Thyroid gland (tissue), 4 donors: Measurements from ENCODE around the gene FSTL4.

Experiments used
- CTCF ChIP-seq, 6 experiments: fragments of 200-600 bp in 3 of 6; fragments of 450-650 bp in 3 of 6; sonication (generic) in 3 of 6; IDR thresholded peaks; one replicate each; pipeline ENCODE4 v1.5.1; 2016 to 2019; ENCODE audit warnings: antibody characterized with exemption in 6 of 6, mild to moderate bottlenecking in 2 of 6, inconsistent platforms in 1 of 6, moderate library complexity in 1 of 6
- POLR2A ChIP-seq, 2 donors: fragments of 450-650 bp; IDR thresholded peaks; one replicate each; pipeline ENCODE4 v1.6.1; 2017; ENCODE audit warnings: antibody characterized with exemption in 2 of 2, mild to moderate bottlenecking in 2 of 2, moderate library complexity in 1 of 2

DNA sequence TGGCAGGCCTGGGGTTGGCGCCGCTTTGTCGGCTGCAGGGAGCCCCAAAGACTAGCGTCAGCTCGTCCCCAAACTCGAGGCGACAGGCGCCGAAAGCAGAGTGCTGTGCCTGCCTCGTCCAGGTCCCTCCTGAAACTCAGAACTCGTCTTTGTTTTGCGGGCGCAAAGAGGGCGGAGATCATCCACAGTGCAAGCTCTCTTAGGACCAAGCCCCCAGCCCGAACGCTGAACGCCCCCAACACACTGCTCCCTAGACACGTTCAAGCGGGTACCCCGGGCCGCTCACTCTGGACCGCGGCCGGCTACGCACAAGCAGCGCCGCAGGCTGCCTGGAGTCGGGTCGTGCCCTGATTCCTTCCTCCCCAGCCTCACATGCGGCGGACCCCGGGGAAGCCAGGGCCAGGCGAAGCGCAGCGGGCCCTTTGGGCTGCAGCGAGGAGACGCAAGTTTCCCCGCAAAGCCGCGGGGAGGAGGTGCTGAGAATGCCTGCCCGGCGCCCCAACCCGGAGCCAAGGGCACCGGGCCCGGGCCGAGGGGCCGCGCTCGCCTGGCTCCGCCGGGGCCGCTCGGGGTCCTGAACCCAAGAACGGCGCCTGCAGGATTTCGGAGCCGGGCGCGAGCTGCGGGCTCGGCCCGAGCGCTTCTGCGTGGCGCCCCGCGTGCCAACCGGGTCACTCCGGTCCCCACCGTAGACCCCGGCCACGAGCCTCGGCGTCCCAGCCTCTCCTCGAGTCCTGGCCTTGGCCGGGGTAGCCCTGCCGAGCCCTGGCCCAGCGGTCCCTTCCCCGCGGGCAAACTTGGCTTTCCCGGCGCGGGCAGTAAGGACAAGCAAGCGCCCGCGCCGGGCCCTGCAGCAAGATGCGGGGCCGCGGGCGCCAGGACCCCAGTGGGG lies 738 bp downstream of the FSTL4 start:
- TF ChIP-seq CTCF (IDR thresholded peaks at IDR 0.05) (no peak), POLR2A (IDR thresholded peaks at IDR 0.05) (no peak)
